GM12878 (cell line): ENCODE measurements around the gene STAM2. TPM values are rescaled to one million over a fixed set of nuclear protein-coding genes. Genes with fewer than 3 reads are reported as not detected.

Experiments
- ATAC-seq: fragments of 200-7000 bp; cut with Tn5 transposase; 3 replicates; pipeline ENCODE4 v1.9.1; 2020; ENCODE audit warnings: mild to moderate bottlenecking, moderate library complexity
- BruUV-seq: library from RNA; stranded (reverse); fragments of 400-500 nt; replicated peaks from 2 replicates; lab custom pipeline; 2021; lab: Mats Ljungman, UMichigan
- CTCF ChIA-PET: fragments of 300-600 bp; sonication (Branson Sonifier 250); formaldehyde crosslinking; extraction: SDS; loops from one replicate; lab custom pipeline; 2021; ENCODE audit warnings: inconsistent platforms; lab: Yijun Ruan, JAX
- POLR2A ChIA-PET: fragments of 350-600 bp; formaldehyde crosslinking; extraction: SDS; loops from one replicate; lab custom pipeline; 2021; ENCODE audit warnings: inconsistent platforms; lab: Charles Lee
- RAD21 ChIA-PET: fragments of 300-600 bp; sonication (Branson Sonifier 250); formaldehyde crosslinking; loops from one replicate; lab custom pipeline; 2023; ENCODE audit warnings: antibody characterized with exemption; ENCODE audit not compliant: unreplicated experiment; lab: Charles Lee
- SMC1A ChIA-PET: fragments of 300-600 bp; sonication (Branson Sonifier 250); formaldehyde crosslinking; loops from one replicate; lab custom pipeline; 2023; ENCODE audit not compliant: unreplicated experiment, uncharacterized antibody; lab: Charles Lee
- DNase-seq: peaks from one replicate; pipeline ENCODE4 v3.0.0-alpha.2; 2011; ENCODE audit warnings: low read depth, low spot score
- FAIRE-seq: peaks from 3 replicates; lab custom pipeline; 2011; peaks lifted over from hg19 to GRCh38; lab: Jason Lieb, UNC
- H2AFZ ChIP-seq: 2 replicates; pipeline ENCODE4 v1.6.0; 2011; ENCODE audit warnings: low read depth, low read length, control low read depth; ENCODE audit not compliant: control insufficient read depth
- H3K27ac ChIP-seq: 2 replicates; pipeline ENCODE4 v1.5.1; 2011; ENCODE audit warnings: control low read depth; ENCODE audit not compliant: control insufficient read depth, insufficient read depth
- H3K27me3 ChIP-seq, 2 experiments: replicated peaks in 1 of 2; 2 replicates each; pipeline versions ENCODE4 v1.6.0 to v1.6.1; 2011; ENCODE audit warnings: low read length in 1 of 2; ENCODE audit not compliant: control insufficient read depth in 2 of 2, insufficient read depth in 2 of 2
- H3K36me3 ChIP-seq, 2 experiments: 2 replicates each; pipeline ENCODE4 v1.5.1; 2011; ENCODE audit warnings: low read length in 1 of 2; ENCODE audit not compliant: control insufficient read depth in 2 of 2, insufficient read depth in 2 of 2
- H3K4me1 ChIP-seq: 2 replicates; pipeline ENCODE4 v1.6.1; 2011; ENCODE audit warnings: mild to moderate bottlenecking, low read length, moderate library complexity, mixed read lengths; ENCODE audit not compliant: control insufficient read depth, insufficient read depth
- H3K4me2 ChIP-seq: 2 replicates; pipeline ENCODE4 v1.6.0; 2011; ENCODE audit warnings: control low read depth; ENCODE audit not compliant: control insufficient read depth, insufficient read depth
- H3K4me3 ChIP-seq: fragments of 200-600 bp; sonication (generic); 2 replicates; pipeline ENCODE4 v1.5.1; 2016
- H3K79me2 ChIP-seq: 2 replicates; pipeline ENCODE4 v1.6.0; 2011; ENCODE audit warnings: low read length; ENCODE audit not compliant: control insufficient read depth, insufficient read depth
- H3K9ac ChIP-seq: 2 replicates; pipeline ENCODE4 v1.8.0; 2011; ENCODE audit warnings: low read length, control low read depth, mixed read lengths; ENCODE audit not compliant: control insufficient read depth, insufficient read depth
- H3K9me3 ChIP-seq: replicated peaks from 3 replicates; pipeline ENCODE4 v1.5.1; 2011; ENCODE audit warnings: mild to moderate bottlenecking, low read length; ENCODE audit not compliant: control insufficient read depth, insufficient read depth
- H4K20me1 ChIP-seq: 2 replicates; pipeline ENCODE4 v1.6.0; 2011; ENCODE audit not compliant: control insufficient read depth, insufficient read depth
- CHD1 ChIP-seq: IDR thresholded peaks from 2 replicates; pipeline ENCODE4 v1.6.1; 2012; ENCODE audit warnings: low read depth, low read length, improper control_type of control experiment
- CREM ChIP-seq: IDR thresholded peaks from 2 replicates; pipeline ENCODE4 v1.6.1; 2014; ENCODE audit warnings: antibody characterized with exemption, low read depth
- HDAC6 ChIP-seq: fragments of 200-600 bp; sonication (generic); IDR thresholded peaks from one replicate; pipeline ENCODE4 v1.8.0; 2017; ENCODE audit warnings: antibody characterized with exemption; ENCODE audit not compliant: unreplicated experiment
- HSF1 ChIP-seq: fragments of 150-350 bp; IDR thresholded peaks from 2 replicates; pipeline ENCODE4 v1.6.1; 2014; ENCODE audit warnings: mild to moderate bottlenecking, low read depth, low read length
- JUND ChIP-seq: IDR thresholded peaks from 2 replicates; pipeline ENCODE4 v1.6.1; 2012; ENCODE audit warnings: low read depth, mild to moderate bottlenecking, low read length, improper control_type of control experiment, moderate library complexity
- NFIC ChIP-seq: IDR thresholded peaks from 2 replicates; pipeline ENCODE4 v1.6.1; 2012; ENCODE audit warnings: low read depth, mild to moderate bottlenecking, inconsistent platforms, low read length, moderate library complexity
- PAX5 ChIP-seq: IDR thresholded peaks from 2 replicates; pipeline ENCODE4 v1.6.1; 2011; ENCODE audit warnings: low read depth, low read length, borderline replicate concordance
- PBX3 ChIP-seq: IDR thresholded peaks from 2 replicates; pipeline ENCODE4 v1.6.1; 2011; ENCODE audit warnings: mild to moderate bottlenecking, low read depth, low read length, moderate library complexity; ENCODE audit not compliant: insufficient replicate concordance
- SREBF1 ChIP-seq: IDR thresholded peaks from 2 replicates; pipeline ENCODE4 v1.6.1; 2012; ENCODE audit warnings: mild to moderate bottlenecking, low read length
- TCF3 ChIP-seq: IDR thresholded peaks from 2 replicates; pipeline ENCODE4 v1.6.1; 2012; ENCODE audit warnings: low read depth, mild to moderate bottlenecking, low read length, borderline replicate concordance; ENCODE audit not compliant: insufficient read depth
- ZNF687 ChIP-seq: fragments of 450-650 bp; IDR thresholded peaks from 2 replicates; pipeline ENCODE4 v1.6.1; 2017; ENCODE audit warnings: mild to moderate bottlenecking, moderate library complexity
- WGBS: methylation state at CpG from one replicate; pipeline ENCODE4 v1.1.6; 2016; ENCODE audit warnings: low lambda C conversion rate; ENCODE audit not compliant: insufficient replicate concordance, insufficient coverage; ENCODE audit errors: missing lambda C conversion rate; 5-methylcytosine and 5-hydroxymethylcytosine counted together
- in situ Hi-C: fragments of 300-500 bp; cut with MboI; formaldehyde crosslinking; loops from 9 replicates; pipeline ENCODE4 v1.14.3; 2018; ENCODE audit warnings: mixed read lengths
- intact Hi-C: fragments of 100-400 bp; cut with micrococcal nuclease; formaldehyde crosslinking; loops from one replicate; pipeline ENCODE4 v1.14.2; 2022; ENCODE audit not compliant: unreplicated experiment
- polyA plus RNA-seq, 11 experiments: library from polyadenylated mRNA; depleted of rRNA in 4 of 11; unstranded in 6 of 11; stranded (reverse) in 5 of 11; fragments of >200 nt; fragmentation: Nextera tagmentation in 4 of 11; fragmentation: Illumina TruSeq in 1 of 11; extraction: Ambion mirVana in 4 of 11; extraction: Trizol in 1 of 11; gene quantifications; 1 replicate in 1 of 11; 2 replicates in 10 of 11; pipeline versions ENCODE4 v1.2.1 to v1.2.3, GENCODE V29; 2011 to 2016; ENCODE audit warnings: inconsistent platforms in 2 of 11, missing spikeins in 2 of 11, low read depth in 1 of 11
- total RNA-seq, 4 experiments: library from RNA; depleted of rRNA in 3 of 4; stranded (reverse); fragments of >200 nt in 3 of 4; fragmentation: Illumina TruSeq in 1 of 4; extraction: Trizol in 1 of 4; gene quantifications; 2 replicates each; pipeline versions ENCODE4 v1.2.1 to v1.2.3, GENCODE V29; 2013 to 2021
- TF ChIP-seq, protein P1 (sequence below): fragments of 450-650 bp; IDR thresholded peaks from 2 replicates; pipeline ENCODE4 v1.6.1; 2017; ENCODE audit warnings: borderline replicate concordance
- TF ChIP-seq, protein P2 (sequence below): fragments of 450-650 bp; formaldehyde crosslinking; IDR thresholded peaks from 2 replicates; pipeline ENCODE4 v1.5.0; 2022; ENCODE audit warnings: mild to moderate bottlenecking, missing genetic modification characterization

Gene STAM2
- total and polyA plus RNA-seq, 10 of the 15 experiments (the other 5 are each of a cell fraction or from before 2014, with no cell fraction given), result 4.4 to 21.6 (median 16.2) TPM

GRCh38 chr2:152093464-152093863, 82.1 kb downstream of the STAM2 start:
- Histone ChIP-seq H3K4me3 (no peak overlapping the region), H3K9me3 (no peaks in the 10 kb centered on the region), H3K27ac (no peak overlapping the region), H3K9ac (no peak overlapping the region), H3K4me1 (peaks cover 3% of the 10 kb centered on the region; the same call in 1 of the 2 replicates), H3K27me3 (peaks cover 0 to 3% of the 10 kb centered on the region in 2 experiments; a peak in 1 of 4 replicates), H3K79me2 (0 out of 2 replicates have a peak, but pooled peaks cover 5% of the 10 kb centered on the region), H2AFZ (no peak overlapping the region), H3K4me2 (no peak overlapping the region), H3K36me3 (no peaks in the 10 kb centered on the region), H4K20me1 (no peaks in the 10 kb centered on the region)
- BruUV-seq, result no TSS peak
- ChIA-PET CTCF (no interaction called here), SMC1A (no interaction called here), RAD21 (no interaction called here), POLR2A (interaction anchor here (0.6 kb wide), 1 partner anchor 38 kb away, joined by 3 read pairs; no protein-coding TSS in a partner anchor)
- ATAC-seq (no peak), DNase-seq (no peak), FAIRE-seq (no peak)
- in situ Hi-C loops, result no loop called here
- intact Hi-C loops, result no loop called here
- WGBS, result 57% methylated on average over 2 of the region's 2 CpGs
- TF ChIP-seq CHD1 (no peak), JUND (no peak), TCF3 (no peak), ZNF687 (no peak), SREBF1 (no peak), HDAC6 (no peak), NFIC (no peak), HSF1 (no peak), PAX5 (no peak), PBX3 (no peak), CREM (no peak)
- TF ChIP-seq, protein P1, sequence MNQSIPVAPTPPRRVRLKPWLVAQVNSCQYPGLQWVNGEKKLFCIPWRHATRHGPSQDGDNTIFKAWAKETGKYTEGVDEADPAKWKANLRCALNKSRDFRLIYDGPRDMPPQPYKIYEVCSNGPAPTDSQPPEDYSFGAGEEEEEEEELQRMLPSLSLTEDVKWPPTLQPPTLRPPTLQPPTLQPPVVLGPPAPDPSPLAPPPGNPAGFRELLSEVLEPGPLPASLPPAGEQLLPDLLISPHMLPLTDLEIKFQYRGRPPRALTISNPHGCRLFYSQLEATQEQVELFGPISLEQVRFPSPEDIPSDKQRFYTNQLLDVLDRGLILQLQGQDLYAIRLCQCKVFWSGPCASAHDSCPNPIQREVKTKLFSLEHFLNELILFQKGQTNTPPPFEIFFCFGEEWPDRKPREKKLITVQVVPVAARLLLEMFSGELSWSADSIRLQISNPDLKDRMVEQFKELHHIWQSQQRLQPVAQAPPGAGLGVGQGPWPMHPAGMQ, result no peak
- TF ChIP-seq, protein P2, sequence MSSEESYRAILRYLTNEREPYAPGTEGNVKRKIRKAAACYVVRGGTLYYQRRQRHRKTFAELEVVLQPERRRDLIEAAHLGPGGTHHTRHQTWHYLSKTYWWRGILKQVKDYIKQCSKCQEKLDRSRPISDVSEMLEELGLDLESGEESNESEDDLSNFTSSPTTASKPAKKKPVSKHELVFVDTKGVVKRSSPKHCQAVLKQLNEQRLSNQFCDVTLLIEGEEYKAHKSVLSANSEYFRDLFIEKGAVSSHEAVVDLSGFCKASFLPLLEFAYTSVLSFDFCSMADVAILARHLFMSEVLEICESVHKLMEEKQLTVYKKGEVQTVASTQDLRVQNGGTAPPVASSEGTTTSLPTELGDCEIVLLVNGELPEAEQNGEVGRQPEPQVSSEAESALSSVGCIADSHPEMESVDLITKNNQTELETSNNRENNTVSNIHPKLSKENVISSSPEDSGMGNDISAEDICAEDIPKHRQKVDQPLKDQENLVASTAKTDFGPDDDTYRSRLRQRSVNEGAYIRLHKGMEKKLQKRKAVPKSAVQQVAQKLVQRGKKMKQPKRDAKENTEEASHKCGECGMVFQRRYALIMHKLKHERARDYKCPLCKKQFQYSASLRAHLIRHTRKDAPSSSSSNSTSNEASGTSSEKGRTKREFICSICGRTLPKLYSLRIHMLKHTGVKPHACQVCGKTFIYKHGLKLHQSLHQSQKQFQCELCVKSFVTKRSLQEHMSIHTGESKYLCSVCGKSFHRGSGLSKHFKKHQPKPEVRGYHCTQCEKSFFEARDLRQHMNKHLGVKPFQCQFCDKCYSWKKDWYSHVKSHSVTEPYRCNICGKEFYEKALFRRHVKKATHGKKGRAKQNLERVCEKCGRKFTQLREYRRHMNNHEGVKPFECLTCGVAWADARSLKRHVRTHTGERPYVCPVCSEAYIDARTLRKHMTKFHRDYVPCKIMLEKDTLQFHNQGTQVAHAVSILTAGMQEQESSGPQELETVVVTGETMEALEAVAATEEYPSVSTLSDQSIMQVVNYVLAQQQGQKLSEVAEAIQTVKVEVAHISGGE (CRISPR knock-in tag), result no peak
